HG02973 (cell line): ENCODE data around the gene EXTL1.

Experiments used
- ATAC-seq: cut with Tn5 transposase; IDR thresholded peaks from one replicate; pipeline ENCODE4 v1.9.1; 2021; ENCODE audit warnings: moderate library complexity; ENCODE audit not compliant: unreplicated experiment

Gene EXTL1

GRCh38 chr1:26041978-26042377 lies 20.4 kb downstream of the EXTL1 start:
- ATAC-seq, result no peak

GRCh38 chr1:26043765-26044164 lies 22.2 kb downstream of the EXTL1 start:
- ATAC-seq, result no peak

- ATAC-seq, result no peak
Observed at GRCh38 chr1:26044414-26044813, 22.8 kb downstream of the EXTL1 start.

- no peak for ATAC-seq
Observed at GRCh38 chr1:26044971-26045721, 23.6 kb downstream of the EXTL1 start.

- no peak for ATAC-seq
Observed at GRCh38 chr1:26045722-26046245, 24.2 kb downstream of the EXTL1 start, which contains the start of gene SLC30A2. SLC30A2 (minus strand) TSS chr1:26046118; CDS start chr1:26045896, 222 bp downstream.

GRCh38 chr1:26046246-26047095 lies 24.9 kb downstream of the EXTL1 start:
- ATAC-seq, result no peak

- no peak for ATAC-seq
Observed at GRCh38 chr1:26047278-26047874, 25.8 kb downstream of the EXTL1 start.

GRCh38 chr1:26049531-26050247 lies 28.1 kb downstream of the EXTL1 start:
- ATAC-seq, result no peak

GRCh38 chr1:26050248-26050640 lies 28.7 kb downstream of the EXTL1 start:
- ATAC-seq, result no peak

GRCh38 chr1:26053718-26054560 lies 32.4 kb downstream of the EXTL1 start:
- ATAC-seq, result no peak

GRCh38 chr1:26055041-26055440 lies 33.5 kb downstream of the EXTL1 start:
- no peak for ATAC-seq

GRCh38 chr1:26057189-26057588 lies 35.6 kb downstream of the EXTL1 start:
- ATAC-seq, result no peak

GRCh38 chr1:26058052-26058595 lies 36.5 kb downstream of the EXTL1 start:
- ATAC-seq, result no peak

- no peak for ATAC-seq
Observed at GRCh38 chr1:26059906-26060305, 38.3 kb downstream of the EXTL1 start.

GRCh38 chr1:26060832-26061574 lies 39.4 kb downstream of the EXTL1 start:
- no peak for ATAC-seq

GRCh38 chr1:26064553-26064952 lies 43.0 kb downstream of the EXTL1 start:
- no peak for ATAC-seq

- ATAC-seq, result no peak
Observed at GRCh38 chr1:26066160-26066559, 44.6 kb downstream of the EXTL1 start.

- ATAC-seq, result no peak
Observed at GRCh38 chr1:26066857-26067256, 45.3 kb downstream of the EXTL1 start.

- ATAC-seq, result no peak
Observed at GRCh38 chr1:26067432-26067911, 45.9 kb downstream of the EXTL1 start, which contains the start of gene TRIM63. TRIM63 (minus strand) TSS chr1:26067630; CDS start chr1:26067494, 136 bp downstream.
